ENCODE results near the gene KIF9.
"Not testable (repeated sequence)": the region's sequence is repeated elsewhere in the genome, so short reads cannot be mapped to it uniquely, and the experiment has no call there.

The KIF9 gene

GRCh38 chr3:47293822-47294221 is 11.2 kb upstream of the KIF9 start:
- no peaks in the 10 kb centered on the region for H3K27me3 ChIP-seq (ENCODE audit: control insufficient read depth, insufficient read depth, low read length)
- H3K4me3 ChIP-seq (ENCODE audit: low read depth, low read length), result no peak overlapping the region
- H3K4me2 ChIP-seq (ENCODE audit: low read length), result no peak overlapping the region
- peaks cover 6% of the 10 kb centered on the region for H3K4me1 ChIP-seq
- H3K27ac ChIP-seq, result no peak overlapping the region
- H3K9ac ChIP-seq, result no peak overlapping the region
- H3K79me2 ChIP-seq, result peaks cover 51% of the 10 kb centered on the region
- no peak overlapping the region for H2AFZ ChIP-seq
- no peaks in the 10 kb centered on the region for H3K36me3 ChIP-seq (ENCODE audit: control insufficient read depth, insufficient read depth, low read length)
- TF ChIP-seq CTCF (IDR thresholded peaks at IDR 0.05), result no peak
- H3K9me3 ChIP-seq (ENCODE audit: control insufficient read depth, low read length), result no peaks in the 10 kb centered on the region

- not testable (repeated sequence) for H3K27ac ChIP-seq
These were observed 9.3 kb upstream of the KIF9 start for GRCh38 chr3:47291754-47292420.

GRCh38 chr3:47291158-47291753 is 8.7 kb upstream of the KIF9 start:
- Histone ChIP-seq H3K4me1 (peaks cover 4% of the 10 kb centered on the region), H3K79me2 (peaks cover 68% of the 10 kb centered on the region), H3K9ac (no peak overlapping the region), H3K27ac (no peak overlapping the region), H3K4me2 (ENCODE audit: low read length) (no peak overlapping the region), H3K27me3 (ENCODE audit: control insufficient read depth, insufficient read depth, low read length) (no peaks in the 10 kb centered on the region), H3K4me3 (ENCODE audit: low read depth, low read length) (no peak overlapping the region), H3K9me3 (ENCODE audit: control insufficient read depth, low read length) (no peaks in the 10 kb centered on the region), H2AFZ (no peak overlapping the region), H3K36me3 (ENCODE audit: control insufficient read depth, insufficient read depth, low read length) (no peaks in the 10 kb centered on the region)
- TF ChIP-seq CTCF (IDR thresholded peaks at IDR 0.05), result no peak

More at GRCh38 chr3:47291754-47292420, 9.3 kb upstream of the KIF9 start:
- H3K79me2 ChIP-seq, result peaks cover 62% of the 10 kb centered on the region
- not testable (repeated sequence) for H3K9me3 ChIP-seq (ENCODE audit: control insufficient read depth, low read length); H3K9ac ChIP-seq; H2AFZ ChIP-seq; H3K4me3 ChIP-seq (ENCODE audit: low read depth, low read length); H3K4me1 ChIP-seq; H3K4me2 ChIP-seq (ENCODE audit: low read length); H3K27me3 ChIP-seq (ENCODE audit: control insufficient read depth, insufficient read depth, low read length); H3K36me3 ChIP-seq (ENCODE audit: control insufficient read depth, insufficient read depth, low read length)

GRCh38 chr3:47288966-47289910 is 6.6 kb upstream of the KIF9 start:
- peaks cover 85% of the 10 kb centered on the region for H3K79me2 ChIP-seq
- H3K4me2 ChIP-seq (ENCODE audit: low read length), result no peak overlapping the region
- no peak for TF ChIP-seq CTCF (IDR thresholded peaks at IDR 0.05)
- H3K27me3 ChIP-seq (ENCODE audit: control insufficient read depth, insufficient read depth, low read length), result no peaks in the 10 kb centered on the region
- H3K9ac ChIP-seq, result no peak overlapping the region
- peaks cover 4% of the 10 kb centered on the region for H3K4me1 ChIP-seq
- H3K27ac ChIP-seq, result no peak overlapping the region
- H3K36me3 ChIP-seq (ENCODE audit: control insufficient read depth, insufficient read depth, low read length), result no peaks in the 10 kb centered on the region
- H2AFZ ChIP-seq, result no peak overlapping the region
- no peaks in the 10 kb centered on the region for H3K9me3 ChIP-seq (ENCODE audit: control insufficient read depth, low read length)
- H3K4me3 ChIP-seq (ENCODE audit: low read depth, low read length), result no peak overlapping the region
